Endothelial cell (in vitro differentiated cells): ENCODE results near the gene MBNL1. TPM values are rescaled to one million over a fixed set of nuclear protein-coding genes. Genes with fewer than 3 reads are reported as not detected.

Experiments
- DNase-seq: peaks from one replicate; pipeline ENCODE4 v3.0.0; 2021; ENCODE audit warnings: low spot score
- H3K27ac Mint-ChIP-seq: one replicate; pipeline ENCODE4 v1.8.0; 2021; ENCODE audit warnings: mixed read lengths, inconsistent platforms; ENCODE audit not compliant: unreplicated experiment
- H3K27me3 Mint-ChIP-seq: one replicate; pipeline ENCODE4 v1.8.0; 2021; ENCODE audit warnings: mild to moderate bottlenecking, moderate library complexity, mixed read lengths, inconsistent platforms; ENCODE audit not compliant: unreplicated experiment
- H3K36me3 Mint-ChIP-seq: one replicate; pipeline ENCODE4 v1.8.0; 2021; ENCODE audit warnings: mild to moderate bottlenecking, low read depth, mixed read lengths, inconsistent platforms; ENCODE audit not compliant: unreplicated experiment
- H3K4me1 Mint-ChIP-seq: one replicate; pipeline ENCODE4 v1.8.0; 2021; ENCODE audit warnings: mild to moderate bottlenecking, mixed read lengths, inconsistent platforms; ENCODE audit not compliant: unreplicated experiment
- H3K4me3 Mint-ChIP-seq: one replicate; pipeline ENCODE4 v1.8.0; 2021; ENCODE audit warnings: mild to moderate bottlenecking, mixed read lengths, inconsistent platforms; ENCODE audit not compliant: unreplicated experiment
- H3K9me3 Mint-ChIP-seq: one replicate; pipeline ENCODE4 v1.8.0; 2021; ENCODE audit warnings: mixed read lengths, inconsistent platforms; ENCODE audit not compliant: unreplicated experiment
- CTCF ChIP-seq: fragments of 200-600 bp; sonication (generic); IDR thresholded peaks from one replicate; pipeline ENCODE4 v1.5.0; 2021; ENCODE audit warnings: antibody characterized with exemption; ENCODE audit not compliant: unreplicated experiment
- total RNA-seq: library from RNA; stranded (reverse); fragmentation: NEBNext Ultra II Directional; extraction: Animal tissue kit (Norgen Biotek cat#: 25700); gene quantifications from one replicate; pipeline ENCODE4 v1.2.1, GENCODE V29; 2021; ENCODE audit not compliant: unreplicated experiment

Gene MBNL1
- total RNA-seq, 1 donor from 2014 or later, result 54.1 TPM

GRCh38 chr3:152356870-152357276 is 88.1 kb downstream of the MBNL1 start:
- Mint-ChIP-seq H3K4me1 (peaks cover 7% of the 10 kb centered on the region), H3K9me3 (no peaks in the 10 kb centered on the region), H3K4me3 (no peak overlapping the region), H3K27me3 (peaks cover 1% of the 10 kb centered on the region), H3K36me3 (no peaks in the 10 kb centered on the region), H3K27ac (no peak overlapping the region)
- DNase-seq, result no peak
- no peak for TF ChIP-seq CTCF

- Mint-ChIP-seq H3K36me3 (no peaks in the 10 kb centered on the region), H3K27me3 (no peaks in the 10 kb centered on the region), H3K9me3 (no peaks in the 10 kb centered on the region), H3K4me1 (peaks cover 3% of the 10 kb centered on the region), H3K4me3 (no peak overlapping the region), H3K27ac (peak overlapping the region; percentile 3)
- no peak for DNase-seq
- no peak for TF ChIP-seq CTCF
Observed at GRCh38 chr3:152357587-152357986, 88.9 kb downstream of the MBNL1 start.

- Mint-ChIP-seq H3K27ac (no peak overlapping the region), H3K27me3 (no peaks in the 10 kb centered on the region), H3K36me3 (no peaks in the 10 kb centered on the region), H3K4me3 (no peak overlapping the region), H3K4me1 (no peaks in the 10 kb centered on the region), H3K9me3 (no peaks in the 10 kb centered on the region)
- no peak for TF ChIP-seq CTCF
- DNase-seq, result no peak
Observed at GRCh38 chr3:152359385-152360248, 90.9 kb downstream of the MBNL1 start.

GRCh38 chr3:152360302-152360701 is 91.6 kb downstream of the MBNL1 start:
- Mint-ChIP-seq H3K4me3 (no peak overlapping the region), H3K36me3 (no peaks in the 10 kb centered on the region), H3K9me3 (no peaks in the 10 kb centered on the region), H3K27me3 (no peaks in the 10 kb centered on the region), H3K27ac (no peak overlapping the region), H3K4me1 (no peaks in the 10 kb centered on the region)
- TF ChIP-seq CTCF, result no peak
- DNase-seq, result no peak

GRCh38 chr3:152360966-152361365 is 92.2 kb downstream of the MBNL1 start:
- no peak for DNase-seq
- no peak for TF ChIP-seq CTCF
- H3K4me3 Mint-ChIP-seq, result no peak overlapping the region
- H3K27ac Mint-ChIP-seq, result no peak overlapping the region
- no peaks in the 10 kb centered on the region for H3K27me3 Mint-ChIP-seq
- no peaks in the 10 kb centered on the region for H3K4me1 Mint-ChIP-seq
- no peaks in the 10 kb centered on the region for H3K36me3 Mint-ChIP-seq
- no peaks in the 10 kb centered on the region for H3K9me3 Mint-ChIP-seq
